Astrocyte of the spinal cord (primary cell): ENCODE results near the gene ERBB4.

Experiments used
- DNase-seq: peaks from one replicate; pipeline ENCODE4 v3.0.0; 2011; ENCODE audit warnings: low read depth, low spot score
- H3K4me3 ChIP-seq: 2 replicates; pipeline ENCODE4 v1.5.1; 2011; ENCODE audit warnings: low read depth, mild to moderate bottlenecking, low read length, moderate library complexity
- in situ Hi-C: cut with HindIII; loops from 2 replicates; pipeline ENCODE4 v1.10.0; 2017; ENCODE audit warnings: low sequenced_read_pairs
- TF ChIP-seq, protein P1 (sequence below): IDR thresholded peaks from 2 replicates; pipeline ENCODE4 v1.5.1; 2012; ENCODE audit warnings: low read depth, mild to moderate bottlenecking, low read length, inconsistent platforms

ERBB4 gene

DNA sequence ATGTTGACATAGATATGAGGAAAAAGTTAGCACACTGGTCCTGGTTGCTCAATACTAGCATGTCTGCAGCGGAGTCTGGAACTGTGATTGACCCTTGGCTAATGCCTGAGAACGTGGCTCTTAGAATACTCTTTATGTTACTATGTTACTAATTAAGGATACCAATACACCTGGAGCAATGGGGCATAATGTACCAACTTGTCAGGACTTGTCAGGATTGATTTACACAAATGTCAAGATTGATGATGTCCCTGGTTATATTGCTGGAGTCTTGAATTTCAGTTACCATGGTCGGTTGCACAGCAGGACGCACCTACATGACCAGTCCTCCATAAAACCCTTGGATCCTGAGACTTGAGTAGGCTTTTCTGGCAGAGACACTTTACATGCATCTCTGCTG lies 1171.3 kb downstream of the ERBB4 start:
- TF ChIP-seq, protein P1, sequence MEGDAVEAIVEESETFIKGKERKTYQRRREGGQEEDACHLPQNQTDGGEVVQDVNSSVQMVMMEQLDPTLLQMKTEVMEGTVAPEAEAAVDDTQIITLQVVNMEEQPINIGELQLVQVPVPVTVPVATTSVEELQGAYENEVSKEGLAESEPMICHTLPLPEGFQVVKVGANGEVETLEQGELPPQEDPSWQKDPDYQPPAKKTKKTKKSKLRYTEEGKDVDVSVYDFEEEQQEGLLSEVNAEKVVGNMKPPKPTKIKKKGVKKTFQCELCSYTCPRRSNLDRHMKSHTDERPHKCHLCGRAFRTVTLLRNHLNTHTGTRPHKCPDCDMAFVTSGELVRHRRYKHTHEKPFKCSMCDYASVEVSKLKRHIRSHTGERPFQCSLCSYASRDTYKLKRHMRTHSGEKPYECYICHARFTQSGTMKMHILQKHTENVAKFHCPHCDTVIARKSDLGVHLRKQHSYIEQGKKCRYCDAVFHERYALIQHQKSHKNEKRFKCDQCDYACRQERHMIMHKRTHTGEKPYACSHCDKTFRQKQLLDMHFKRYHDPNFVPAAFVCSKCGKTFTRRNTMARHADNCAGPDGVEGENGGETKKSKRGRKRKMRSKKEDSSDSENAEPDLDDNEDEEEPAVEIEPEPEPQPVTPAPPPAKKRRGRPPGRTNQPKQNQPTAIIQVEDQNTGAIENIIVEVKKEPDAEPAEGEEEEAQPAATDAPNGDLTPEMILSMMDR = no peak
- in situ Hi-C loops = no loop called here
- no peak for DNase-seq
- H3K4me3 ChIP-seq = no peak overlapping the region

DNA sequence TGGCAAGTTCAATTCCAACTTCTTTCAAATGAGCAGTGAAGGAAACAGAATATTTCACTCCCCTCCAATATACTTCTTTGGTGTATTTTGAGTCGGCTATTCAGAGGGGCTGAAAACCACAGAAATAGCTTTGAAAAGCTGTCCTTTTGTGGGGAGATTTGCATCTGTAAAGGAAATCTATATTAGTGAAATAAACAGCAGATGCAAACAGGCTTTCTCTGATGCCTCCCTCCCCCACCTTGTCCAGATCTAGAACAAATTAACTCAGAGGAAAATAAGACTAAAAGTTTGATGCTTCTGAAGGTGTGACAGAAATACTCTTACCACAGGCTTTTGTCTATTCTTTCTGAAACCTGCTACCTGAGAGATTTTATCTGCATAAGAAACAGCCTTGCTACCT lies 1173.7 kb downstream of the ERBB4 start:
- TF ChIP-seq, protein P1 = no peak
- H3K4me3 ChIP-seq = no peak overlapping the region
- in situ Hi-C loops = no loop called here
- no peak for DNase-seq

DNA sequence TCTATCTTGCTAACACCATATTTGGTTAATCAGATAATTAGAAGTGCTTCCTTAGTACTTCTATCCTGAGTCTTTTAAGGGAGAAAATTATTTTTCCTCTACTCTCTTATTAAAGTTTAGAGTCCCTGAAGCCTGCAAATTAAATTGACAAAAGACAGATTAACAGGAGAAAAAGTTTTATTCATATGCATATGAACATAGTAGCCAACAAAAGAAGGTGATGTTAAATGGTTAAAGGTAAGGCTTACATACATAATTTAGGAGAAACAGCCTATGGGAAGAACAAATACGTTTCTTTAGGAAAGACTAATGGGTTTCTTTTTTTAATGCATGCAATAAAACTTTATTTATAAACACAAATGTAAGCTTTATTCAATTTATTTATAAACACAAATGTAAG lies 1177.2 kb downstream of the ERBB4 start:
- in situ Hi-C loops = no loop called here
- H3K4me3 ChIP-seq = no peak overlapping the region
- TF ChIP-seq, protein P1 = no peak
- no peak for DNase-seq

DNA sequence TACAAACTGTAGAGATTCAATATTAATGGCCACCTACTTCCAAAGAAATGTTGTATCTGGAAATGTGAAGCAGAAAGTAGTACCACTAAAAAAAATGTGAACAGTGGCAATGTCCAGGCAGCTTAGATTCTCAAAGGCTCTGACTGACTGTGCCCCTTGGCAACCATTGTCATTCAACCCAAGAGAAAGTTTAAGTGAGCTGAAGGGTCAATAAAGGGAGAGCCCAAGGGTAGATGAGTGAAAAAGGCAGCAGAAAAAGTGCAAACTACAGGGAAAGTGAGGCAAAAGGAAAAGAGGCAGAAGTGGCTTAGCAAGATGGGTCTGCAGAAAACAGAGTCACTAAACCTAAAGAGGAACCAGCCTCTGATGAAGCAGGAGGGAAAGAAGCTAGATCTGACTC lies 1179.3 kb downstream of the ERBB4 start:
- DNase-seq = no peak
- TF ChIP-seq, protein P1 = no peak
- H3K4me3 ChIP-seq = no peak overlapping the region
- in situ Hi-C loops = no loop called here

DNA sequence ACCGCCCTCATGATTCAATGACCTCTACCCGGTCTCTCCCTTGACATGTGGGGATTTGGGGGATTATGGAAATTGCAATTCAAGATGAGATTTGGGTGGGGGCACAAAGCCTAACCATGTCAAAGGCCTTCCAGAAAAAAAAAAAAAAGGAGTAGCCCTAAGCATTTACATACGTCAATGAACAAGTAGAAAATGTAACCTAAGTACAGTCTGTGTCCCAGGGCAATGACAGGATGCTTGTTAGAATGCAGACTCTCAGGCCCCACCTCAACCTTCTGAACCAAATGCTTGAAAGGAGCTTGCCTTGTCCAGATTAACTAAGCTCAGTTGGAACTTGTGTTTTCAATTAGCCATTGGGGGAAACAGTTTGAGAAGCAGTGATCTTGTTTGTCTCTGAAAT lies 1180.1 kb downstream of the ERBB4 start:
- H3K4me3 ChIP-seq = no peak overlapping the region
- TF ChIP-seq, protein P1 = no peak
- in situ Hi-C loops = no loop called here
- no peak for DNase-seq

DNA sequence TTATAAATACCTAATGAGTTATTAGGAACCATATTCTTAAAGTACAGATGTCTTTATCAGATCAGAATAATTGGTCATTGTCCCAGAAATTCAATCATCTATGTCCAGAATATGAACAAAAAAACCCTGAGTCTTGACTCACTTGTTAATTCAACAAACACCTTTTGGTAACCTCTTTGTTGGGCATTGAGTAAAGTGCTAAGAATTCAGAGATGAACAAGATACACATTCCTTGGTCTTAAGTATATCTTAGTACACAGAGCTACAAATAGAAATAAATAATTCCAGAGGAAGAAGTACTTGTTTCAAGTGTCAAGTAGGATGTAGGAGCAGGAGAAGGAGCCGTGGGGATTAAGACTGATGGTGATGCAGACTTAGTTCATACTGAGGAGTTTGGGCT lies 1184.1 kb downstream of the ERBB4 start:
- DNase-seq = no peak
- TF ChIP-seq, protein P1 = no peak
- H3K4me3 ChIP-seq = no peak overlapping the region
- in situ Hi-C loops = no loop called here

DNA sequence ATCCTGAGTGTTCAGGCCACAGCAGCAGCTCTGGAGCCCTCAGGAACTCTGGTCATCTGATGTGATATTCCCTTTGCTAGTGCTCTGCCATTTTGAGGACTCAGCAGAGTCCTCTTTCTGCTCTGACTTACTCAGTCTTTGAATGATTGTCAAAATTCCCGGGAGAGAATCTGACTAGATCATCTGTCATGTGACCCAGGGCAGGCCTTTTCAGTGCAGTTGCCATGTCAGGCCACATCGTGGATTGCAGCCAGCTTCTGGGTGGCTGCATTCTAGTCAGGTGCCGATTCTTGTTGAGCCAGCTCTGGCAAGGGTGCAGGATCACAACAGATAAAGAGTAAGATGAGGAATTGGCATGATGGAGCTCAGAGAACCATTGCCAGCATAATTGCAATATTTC lies 1186.6 kb downstream of the ERBB4 start:
- in situ Hi-C loops = no loop called here
- H3K4me3 ChIP-seq = no peak overlapping the region
- no peak for DNase-seq
- TF ChIP-seq, protein P1 = no peak
